Suprapubic skin (tissue), 4 donors: ENCODE results near the gene PFDN4.

Source experiments
- CTCF ChIP-seq, 2 donors: fragments of 200-600 bp in 1 of 2; fragments of 450-650 bp in 1 of 2; sonication (generic) in 1 of 2; IDR thresholded peaks; one replicate each; pipeline ENCODE4 v1.5.1; 2016 to 2019; ENCODE audit warnings: antibody characterized with exemption in 2 of 2, mild to moderate bottlenecking in 1 of 2, moderate library complexity in 1 of 2
- EP300 ChIP-seq: sonication (generic); formaldehyde crosslinking; IDR thresholded peaks from one replicate; pipeline ENCODE4 v1.6.1; 2017; ENCODE audit warnings: antibody characterized with exemption
- POLR2A ChIP-seq, 2 donors: fragments of 450-650 bp; IDR thresholded peaks; one replicate each; pipeline ENCODE4 v1.6.1; 2017; ENCODE audit warnings: antibody characterized with exemption in 2 of 2, mild to moderate bottlenecking in 2 of 2, moderate library complexity in 2 of 2
- POLR2AphosphoS5 ChIP-seq, 3 donors: sonication (generic); formaldehyde crosslinking; IDR thresholded peaks; one replicate each; pipeline ENCODE4 v1.6.1; 2017; ENCODE audit warnings: antibody characterized with exemption in 3 of 3

- TF ChIP-seq CTCF (IDR thresholded peaks at IDR 0.05) (no peak), EP300 (no peak), POLR2AphosphoS5 (IDR thresholded peaks at IDR 0.05) (no peak), POLR2A (IDR thresholded peaks at IDR 0.05) (no peak)
Measured at GRCh38 chr20:54257071-54257816, 49.4 kb downstream of the PFDN4 start.
